ENCODE measurements around the gene SH3RF1.

The SH3RF1 gene

DNA sequence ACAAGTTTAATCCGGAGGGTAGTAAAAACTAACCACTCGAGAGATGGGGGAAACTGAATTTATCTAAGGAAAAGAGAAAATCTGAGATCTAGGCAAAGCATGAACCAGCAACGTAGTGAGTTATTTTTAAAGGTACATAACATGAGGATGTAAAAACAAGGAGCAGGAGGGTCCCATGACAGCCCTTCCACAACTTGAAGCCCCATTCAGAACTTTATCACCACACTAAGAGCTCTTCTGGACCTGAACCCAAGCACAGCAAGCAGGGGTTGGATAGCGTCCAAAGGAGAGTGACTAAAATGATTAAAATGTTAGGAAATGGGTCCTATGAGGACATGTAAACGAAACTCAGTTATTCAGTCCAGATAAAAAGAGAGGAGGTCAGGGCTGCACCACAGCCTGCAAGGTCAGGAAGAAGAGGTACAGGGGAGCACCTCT lies 16.2 kb downstream of the SH3RF1 start:
- no peaks in the 10 kb centered on the region for H3K27me3 ChIP-seq (ENCODE audit: insufficient read depth, low read depth)
- no peaks in the 10 kb centered on the region for H4K20me1 ChIP-seq (ENCODE audit: insufficient read depth)
- H3K4me2 ChIP-seq, result no peak overlapping the region
- H3K36me3 ChIP-seq (ENCODE audit: insufficient read depth), result no peaks in the 10 kb centered on the region
- TF ChIP-seq, protein P1, sequence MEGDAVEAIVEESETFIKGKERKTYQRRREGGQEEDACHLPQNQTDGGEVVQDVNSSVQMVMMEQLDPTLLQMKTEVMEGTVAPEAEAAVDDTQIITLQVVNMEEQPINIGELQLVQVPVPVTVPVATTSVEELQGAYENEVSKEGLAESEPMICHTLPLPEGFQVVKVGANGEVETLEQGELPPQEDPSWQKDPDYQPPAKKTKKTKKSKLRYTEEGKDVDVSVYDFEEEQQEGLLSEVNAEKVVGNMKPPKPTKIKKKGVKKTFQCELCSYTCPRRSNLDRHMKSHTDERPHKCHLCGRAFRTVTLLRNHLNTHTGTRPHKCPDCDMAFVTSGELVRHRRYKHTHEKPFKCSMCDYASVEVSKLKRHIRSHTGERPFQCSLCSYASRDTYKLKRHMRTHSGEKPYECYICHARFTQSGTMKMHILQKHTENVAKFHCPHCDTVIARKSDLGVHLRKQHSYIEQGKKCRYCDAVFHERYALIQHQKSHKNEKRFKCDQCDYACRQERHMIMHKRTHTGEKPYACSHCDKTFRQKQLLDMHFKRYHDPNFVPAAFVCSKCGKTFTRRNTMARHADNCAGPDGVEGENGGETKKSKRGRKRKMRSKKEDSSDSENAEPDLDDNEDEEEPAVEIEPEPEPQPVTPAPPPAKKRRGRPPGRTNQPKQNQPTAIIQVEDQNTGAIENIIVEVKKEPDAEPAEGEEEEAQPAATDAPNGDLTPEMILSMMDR (conservative IDR thresholded peaks at IDR 0.05; ENCODE audit: low read depth, low read length), result no peak
- no peak overlapping the region for H3K27ac ChIP-seq
- H3K4me3 ChIP-seq (IDR thresholded peaks at IDR 0.05; ENCODE audit: insufficient read depth, low read depth, low read length), result no peak overlapping the region
- no peaks in the 10 kb centered on the region for H3K79me2 ChIP-seq (ENCODE audit: insufficient read depth, low read depth)
- no peak overlapping the region for H2AFZ ChIP-seq (ENCODE audit: low read depth)
- no peak overlapping the region for H3K9ac ChIP-seq
- H3K4me1 ChIP-seq (ENCODE audit: low read depth, poor library complexity, severe bottlenecking), result no peaks in the 10 kb centered on the region

DNA sequence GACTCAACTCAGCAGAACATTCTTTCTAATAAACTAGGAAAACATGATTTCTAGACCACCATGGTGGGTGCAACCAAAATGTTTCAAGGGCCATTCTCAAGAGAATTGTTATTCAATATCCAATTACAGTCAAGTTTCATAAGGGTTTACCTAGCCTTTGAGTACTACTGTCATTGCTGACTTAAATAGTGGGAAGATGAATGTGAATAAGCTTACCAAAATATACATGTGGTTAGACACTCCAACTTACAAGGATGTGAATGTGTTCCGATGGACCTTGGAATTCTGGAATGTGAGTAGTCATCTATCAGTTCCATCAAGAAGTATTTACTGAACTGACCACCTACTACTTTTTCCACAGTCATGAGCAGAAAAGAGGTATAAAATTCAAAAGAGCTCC lies 16.9 kb downstream of the SH3RF1 start:
- Histone ChIP-seq H2AFZ (ENCODE audit: low read depth) (no peak overlapping the region), H3K27me3 (ENCODE audit: insufficient read depth, low read depth) (no peaks in the 10 kb centered on the region), H3K4me2 (no peak overlapping the region), H3K36me3 (ENCODE audit: insufficient read depth) (no peaks in the 10 kb centered on the region), H3K4me1 (ENCODE audit: low read depth, poor library complexity, severe bottlenecking) (no peaks in the 10 kb centered on the region), H3K4me3 (IDR thresholded peaks at IDR 0.05; ENCODE audit: insufficient read depth, low read depth, low read length) (no peak overlapping the region), H3K27ac (no peak overlapping the region), H3K79me2 (ENCODE audit: insufficient read depth, low read depth) (no peaks in the 10 kb centered on the region), H3K9ac (no peak overlapping the region), H4K20me1 (ENCODE audit: insufficient read depth) (no peaks in the 10 kb centered on the region)
- TF ChIP-seq, protein P1 (conservative IDR thresholded peaks at IDR 0.05; ENCODE audit: low read depth, low read length), result no peak

- TF ChIP-seq, protein P1 (conservative IDR thresholded peaks at IDR 0.05; ENCODE audit: low read depth, low read length), result no peak
- Histone ChIP-seq H3K4me1 (ENCODE audit: low read depth, poor library complexity, severe bottlenecking) (no peaks in the 10 kb centered on the region), H3K4me3 (IDR thresholded peaks at IDR 0.05; ENCODE audit: insufficient read depth, low read depth, low read length) (no peak overlapping the region), H2AFZ (ENCODE audit: low read depth) (no peak overlapping the region), H3K36me3 (ENCODE audit: insufficient read depth) (no peaks in the 10 kb centered on the region), H3K27ac (no peak overlapping the region), H4K20me1 (ENCODE audit: insufficient read depth) (no peaks in the 10 kb centered on the region), H3K27me3 (ENCODE audit: insufficient read depth, low read depth) (no peaks in the 10 kb centered on the region), H3K9ac (no peak overlapping the region), H3K79me2 (ENCODE audit: insufficient read depth, low read depth) (no peaks in the 10 kb centered on the region), H3K4me2 (no peak overlapping the region)
Measured at GRCh38 chr4:169253113-169253671, 17.6 kb downstream of the SH3RF1 start.

GRCh38 chr4:169252339-169253112 lies 18.2 kb downstream of the SH3RF1 start:
- Histone ChIP-seq H4K20me1 (ENCODE audit: insufficient read depth) (no peaks in the 10 kb centered on the region), H3K4me1 (ENCODE audit: low read depth, poor library complexity, severe bottlenecking) (no peaks in the 10 kb centered on the region)

More at GRCh38 chr4:169252339-169253112, 18.2 kb downstream of the SH3RF1 start:
- Histone ChIP-seq H3K27ac (no peak overlapping the region), H3K4me2 (no peak overlapping the region), H3K9ac (no peak overlapping the region), H3K79me2 (ENCODE audit: insufficient read depth, low read depth) (no peaks in the 10 kb centered on the region), H3K27me3 (ENCODE audit: insufficient read depth, low read depth) (no peaks in the 10 kb centered on the region), H2AFZ (ENCODE audit: low read depth) (no peak overlapping the region), H3K36me3 (ENCODE audit: insufficient read depth) (no peaks in the 10 kb centered on the region), H3K4me3 (IDR thresholded peaks at IDR 0.05; ENCODE audit: insufficient read depth, low read depth, low read length) (no peak overlapping the region)
- TF ChIP-seq, protein P1 (conservative IDR thresholded peaks at IDR 0.05; ENCODE audit: low read depth, low read length), result no peak
